Keratinocyte (primary cell): ENCODE results near the gene DLG4. TPM values are rescaled to one million over a fixed set of nuclear protein-coding genes. Genes with fewer than 3 reads are reported as not detected.

Experiments
- DNase-seq: peaks from one replicate; pipeline ENCODE4 v3.0.0-alpha.2; 2011; ENCODE audit warnings: low read depth, missing footprints, low spot score
- FAIRE-seq: peaks from 2 replicates; lab custom pipeline; 2011; peaks lifted over from hg19 to GRCh38; lab: Jason Lieb, UNC
- H2AFZ ChIP-seq: 2 replicates; pipeline ENCODE4 v1.6.0; 2012; ENCODE audit warnings: low read length, control low read depth, inconsistent platforms; ENCODE audit not compliant: control insufficient read depth
- H3K27ac ChIP-seq: 2 replicates; pipeline ENCODE4 v1.5.1; 2011; ENCODE audit warnings: low read length; ENCODE audit not compliant: control insufficient read depth, insufficient read depth
- H3K27me3 ChIP-seq: 3 replicates; pipeline ENCODE4 v1.6.0; 2011; ENCODE audit warnings: low read length; ENCODE audit not compliant: control insufficient read depth, insufficient read depth; ENCODE audit errors: extremely low read depth
- H3K36me3 ChIP-seq, 2 experiments: 2 replicates in 1 of 2; 3 replicates in 1 of 2; pipeline ENCODE4 v1.5.1; 2011; ENCODE audit warnings: low read length in 2 of 2, mild to moderate bottlenecking in 1 of 2; ENCODE audit not compliant: control insufficient read depth in 2 of 2, insufficient read depth in 2 of 2; ENCODE audit errors: extremely low read depth in 1 of 2
- H3K4me1 ChIP-seq: 3 replicates; pipeline ENCODE4 v1.5.1; 2011; ENCODE audit warnings: low read length; ENCODE audit not compliant: control insufficient read depth, insufficient read depth; ENCODE audit errors: extremely low read depth
- H3K4me2 ChIP-seq: 3 replicates; pipeline ENCODE4 v1.6.0; 2011; ENCODE audit warnings: low read depth, low read length; ENCODE audit not compliant: control insufficient read depth, insufficient read depth; ENCODE audit errors: extremely low read depth
- H3K4me3 ChIP-seq, 3 experiments: fragments of 200-600 bp in 1 of 3; sonication (generic) in 1 of 3; 2 replicates in 2 of 3; 3 replicates in 1 of 3; pipeline ENCODE4 v1.5.1; 2011 to 2016; ENCODE audit warnings: low read length in 3 of 3, mild to moderate bottlenecking in 3 of 3, control low read depth in 2 of 3, inconsistent platforms in 1 of 3, low read depth in 1 of 3, mixed read lengths in 1 of 3, mixed run types in 1 of 3, moderate library complexity in 1 of 3; ENCODE audit not compliant: control insufficient read depth in 2 of 3, insufficient read depth in 2 of 3; ENCODE audit errors: extremely low read depth in 1 of 3
- H3K79me2 ChIP-seq: 2 replicates; pipeline ENCODE4 v1.6.0; 2012; ENCODE audit warnings: low read length; ENCODE audit not compliant: control insufficient read depth, insufficient read depth
- H3K9ac ChIP-seq: 3 replicates; pipeline ENCODE4 v1.6.0; 2011; ENCODE audit warnings: low read length; ENCODE audit not compliant: control insufficient read depth, insufficient read depth; ENCODE audit errors: extremely low read depth
- H3K9me1 ChIP-seq: 3 replicates; pipeline ENCODE4 v1.6.0; 2011; ENCODE audit warnings: low read length; ENCODE audit not compliant: control insufficient read depth, insufficient read depth; ENCODE audit errors: extremely low read depth
- H3K9me3 ChIP-seq: 2 replicates; pipeline ENCODE4 v1.5.1; 2012; ENCODE audit warnings: low read depth, low read length; ENCODE audit not compliant: control insufficient read depth
- H4K20me1 ChIP-seq: 3 replicates; pipeline ENCODE4 v1.6.0; 2011; ENCODE audit warnings: low read length; ENCODE audit not compliant: control insufficient read depth, insufficient read depth; ENCODE audit errors: extremely low read depth
- CTCF ChIP-seq, 3 experiments: IDR thresholded peaks in 1 of 3; conservative IDR thresholded peaks in 1 of 3; optimal IDR thresholded peaks in 1 of 3; 2 replicates in 2 of 3; 3 replicates in 1 of 3; pipeline versions ENCODE3 to v1.5.1; 2011; ENCODE audit warnings: low read length in 3 of 3, mild to moderate bottlenecking in 3 of 3, moderate library complexity in 2 of 3, control low read depth in 1 of 3, inconsistent platforms in 1 of 3; ENCODE audit not compliant: insufficient read depth in 2 of 3; ENCODE audit errors: extremely low read depth in 1 of 3
- EZH2 ChIP-seq: IDR thresholded peaks from one replicate; pipeline ENCODE4 v1.6.1; 2012; ENCODE audit warnings: inconsistent platforms, mild to moderate bottlenecking, low read length, moderate library complexity
- dilution Hi-C: fragments of 300-500 bp; cut with MboI; formaldehyde crosslinking; loops from one replicate; pipeline ENCODE4 v1.7.0; 2020; ENCODE audit warnings: low sequenced_read_pairs; ENCODE audit not compliant: extremely low pct_ligation_motif_present
- polyA plus RNA-seq, 5 experiments: library from polyadenylated mRNA; depleted of rRNA in 3 of 5; stranded (reverse) in 3 of 5; stranded (forward) in 1 of 5; unstranded in 1 of 5; fragments of >200 nt; gene quantifications; 1 replicate in 1 of 5; 2 replicates in 3 of 5; 3 replicates in 1 of 5; pipeline versions ENCODE4 v1.2.1 to v1.2.3, GENCODE V29; 2011 to 2012; ENCODE audit warnings: missing spikeins in 2 of 5, low read depth in 1 of 5, low replicate concordance in 1 of 5

DLG4 gene
- polyA plus RNA-seq, 1 donor (not counting 4 experiments of a cell fraction or from before 2014, with no cell fraction given) = 4.5 TPM

GRCh38 chr17:7175330-7175733, 44.3 kb downstream of the DLG4 start:
- H3K79me2 ChIP-seq = no peaks in the 10 kb centered on the region
- H3K9ac ChIP-seq = no peak overlapping the region
- dilution Hi-C loops = no loop called here
- peaks cover 7% of the 10 kb centered on the region for H3K4me1 ChIP-seq
- no peak overlapping the region for H2AFZ ChIP-seq
- H3K9me3 ChIP-seq = no peaks in the 10 kb centered on the region
- FAIRE-seq (no peak), DNase-seq (no peak)
- no peaks in the 10 kb centered on the region for H4K20me1 ChIP-seq
- no peak overlapping the region for H3K27ac ChIP-seq
- TF ChIP-seq CTCF (optimal IDR thresholded peaks at IDR 0.05 in 1 of 3, IDR thresholded peaks at IDR 0.05 in 1 of 3, conservative IDR thresholded peaks at IDR 0.05 in 1 of 3; ENCODE audit: extremely low read depth in 1 of 3, insufficient read depth in 2 of 3, low read length in 3 of 3) (no peak), EZH2 (no peak)
- H3K9me1 ChIP-seq = no peaks in the 10 kb centered on the region
- H3K27me3 ChIP-seq = peaks cover 22% of the 10 kb centered on the region
- H3K4me2 ChIP-seq = no peak overlapping the region
- no peaks in the 10 kb centered on the region for H3K36me3 ChIP-seq
- no peak overlapping the region for H3K4me3 ChIP-seq

GRCh38 chr17:7174603-7175326, 44.9 kb downstream of the DLG4 start:
- peak; percentile 46 for FAIRE-seq
- H3K9ac ChIP-seq = no peak overlapping the region
- H3K36me3 ChIP-seq = no peaks in the 10 kb centered on the region
- no peak overlapping the region for H3K27ac ChIP-seq
- no peak for TF ChIP-seq EZH2
- TF ChIP-seq CTCF (optimal IDR thresholded peaks at IDR 0.05 in 1 of 3, IDR thresholded peaks at IDR 0.05 in 1 of 3, conservative IDR thresholded peaks at IDR 0.05 in 1 of 3; ENCODE audit: extremely low read depth in 1 of 3, insufficient read depth in 2 of 3, low read length in 3 of 3) = no peak
- DNase-seq = no peak
- dilution Hi-C loops = no loop called here
- peaks cover 7% of the 10 kb centered on the region for H3K4me1 ChIP-seq
- H2AFZ ChIP-seq = no peak overlapping the region
- no peak overlapping the region for H3K4me2 ChIP-seq
- peaks cover 22% of the 10 kb centered on the region for H3K27me3 ChIP-seq
- no peak overlapping the region for H3K4me3 ChIP-seq
- no peaks in the 10 kb centered on the region for H3K9me1 ChIP-seq
- no peaks in the 10 kb centered on the region for H3K9me3 ChIP-seq
- H3K79me2 ChIP-seq = no peaks in the 10 kb centered on the region
- no peaks in the 10 kb centered on the region for H4K20me1 ChIP-seq
